Activated CD4-positive, alpha-beta T cell treated with anti-CD3 and anti-CD28 coated beads, Interleukin-2, amount 10 ng/mL, durations not matched to agents 7 days and 5 days (primary cell): ENCODE measurements around the gene ZFP62. TPM values are rescaled to one million over a fixed set of nuclear protein-coding genes. Genes with fewer than 3 reads are reported as not detected.

Experiments used
- CTCF ChIA-PET: fragments of 350-600 bp; sonication (Branson Sonifier 250); formaldehyde crosslinking; loops from one replicate; lab custom pipeline; 2021; ENCODE audit warnings: antibody characterized with exemption; lab: Charles Lee
- POLR2A ChIA-PET: fragments of 350-600 bp; sonication (Branson Sonifier 250); formaldehyde crosslinking; loops from one replicate; lab custom pipeline; 2021; ENCODE audit warnings: antibody characterized with exemption; lab: Charles Lee
- DNase-seq: peaks from one replicate; pipeline ENCODE4 v3.0.0-alpha.2; 2020
- H3K27ac Mint-ChIP-seq: one replicate; pipeline ENCODE4 v1.8.0; 2021; ENCODE audit warnings: mild to moderate bottlenecking, moderate library complexity, mixed read lengths
- H3K27me3 Mint-ChIP-seq: one replicate; pipeline ENCODE4 v1.8.0; 2021; ENCODE audit warnings: mixed read lengths
- H3K36me3 Mint-ChIP-seq: one replicate; pipeline ENCODE4 v1.8.0; 2021; ENCODE audit warnings: low read depth, mixed read lengths
- H3K4me1 Mint-ChIP-seq: one replicate; pipeline ENCODE4 v1.8.0; 2021; ENCODE audit warnings: mixed read lengths
- H3K4me3 Mint-ChIP-seq: one replicate; pipeline ENCODE4 v1.8.0; 2021; ENCODE audit warnings: mild to moderate bottlenecking, moderate library complexity, mixed read lengths
- H3K9me3 Mint-ChIP-seq: one replicate; pipeline ENCODE4 v1.8.0; 2021; ENCODE audit warnings: mixed read lengths
- total RNA-seq, 2 experiments: library from RNA; stranded (reverse); gene quantifications; one replicate each; pipeline ENCODE4 v1.2.3, GENCODE V29; 2021

ZFP62 gene
- total RNA-seq, 2 experiments from 2014 or later = 35.6 to 36.5 TPM

DNA sequence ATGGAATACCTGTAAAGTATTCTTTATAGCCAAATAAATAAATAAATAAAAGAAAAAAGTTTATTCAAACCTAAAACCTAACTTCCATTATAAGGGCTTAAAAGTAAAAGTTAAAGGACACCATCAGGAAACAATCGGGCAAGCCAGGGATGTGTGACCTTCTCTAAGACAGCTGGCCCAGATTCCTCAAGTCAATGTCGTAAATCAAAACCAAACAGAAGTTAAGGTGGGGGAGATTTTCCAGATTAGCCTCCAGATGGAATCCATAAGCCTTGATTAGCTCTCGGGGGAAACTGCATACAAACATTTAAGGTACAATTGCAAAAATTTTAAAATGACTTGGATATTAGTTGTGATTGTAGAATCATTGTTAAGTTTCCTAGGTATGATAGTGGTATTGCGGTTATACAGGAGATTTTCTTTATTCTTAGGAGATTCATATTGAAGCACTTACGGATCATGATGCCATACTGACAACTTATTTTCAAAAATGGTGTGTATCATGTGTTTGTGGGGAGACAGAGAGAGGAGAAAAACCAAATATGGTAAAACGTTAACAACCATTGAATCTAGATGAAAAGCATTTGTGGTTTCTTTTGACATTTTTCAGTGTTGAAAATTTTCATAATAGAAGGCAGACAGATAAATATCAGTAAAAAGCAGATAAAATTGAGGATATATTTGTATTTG, 37.0 kb downstream of the ZFP62 start:
- peaks cover 37% of the 10 kb centered on the region for H3K4me1 Mint-ChIP-seq
- ChIA-PET CTCF (interaction anchor here (1.1 to 1.5 kb wide), 3 partner anchors 12 to 427 kb away, joined by 3 to 5 read pairs (median 3); no protein-coding TSS in a partner anchor), POLR2A (interaction anchor here (1.1 kb wide), 1 partner anchor 14 kb away, joined by 3 read pairs; no protein-coding TSS in a partner anchor)

DNA sequence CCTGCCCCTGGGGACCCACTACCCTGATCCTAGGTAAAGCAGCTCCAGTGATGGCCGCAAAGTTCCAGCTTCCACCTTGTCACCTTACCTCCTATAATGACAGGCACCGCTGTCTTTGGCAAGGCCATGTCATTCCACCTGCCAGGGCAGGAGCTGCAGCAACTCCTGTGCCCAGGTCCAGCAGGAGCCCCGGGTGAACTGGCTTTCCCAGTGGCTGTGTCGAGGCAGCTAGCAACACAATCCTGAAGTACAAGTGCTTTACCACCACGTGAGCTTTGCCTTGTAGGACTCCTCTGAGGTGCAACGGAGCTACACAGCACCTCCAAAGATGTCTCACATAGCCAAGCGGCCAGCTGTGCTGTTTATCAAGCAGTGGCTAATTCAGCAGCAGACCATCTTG, 37.7 kb downstream of the ZFP62 start:
- H3K27ac Mint-ChIP-seq = no peak overlapping the region
- no peaks in the 10 kb centered on the region for H3K9me3 Mint-ChIP-seq
- DNase-seq = no peak
- peaks cover 36% of the 10 kb centered on the region for H3K4me1 Mint-ChIP-seq
- POLR2A ChIA-PET = no interaction called here
- H3K36me3 Mint-ChIP-seq = peaks cover 5% of the 10 kb centered on the region
- no peaks in the 10 kb centered on the region for H3K27me3 Mint-ChIP-seq
- CTCF ChIA-PET = interaction anchor here (1.1 kb wide), 1 partner anchor 12 kb away, joined by 3 read pairs; no protein-coding TSS in a partner anchor
- no peak overlapping the region for H3K4me3 Mint-ChIP-seq

More for the DNA sequence above, 37.0 kb downstream of the ZFP62 start:
- H3K36me3 Mint-ChIP-seq = peaks cover 11% of the 10 kb centered on the region
- H3K27ac Mint-ChIP-seq = peak overlapping the region; percentile 65
- no peak for DNase-seq
- H3K9me3 Mint-ChIP-seq = no peaks in the 10 kb centered on the region
- H3K27me3 Mint-ChIP-seq = no peaks in the 10 kb centered on the region
- no peak overlapping the region for H3K4me3 Mint-ChIP-seq

GRCh38 chr5:180821538-180821937, 39.5 kb downstream of the ZFP62 start:
- POLR2A ChIA-PET = no interaction called here
- H3K9me3 Mint-ChIP-seq = no peaks in the 10 kb centered on the region
- no peak for DNase-seq
- CTCF ChIA-PET = interaction anchor here (1.0 to 2.0 kb wide), 2 partner anchors 9 to 22 kb away, joined by 3 to 5 read pairs; no protein-coding TSS in a partner anchor
- H3K36me3 Mint-ChIP-seq = peaks cover 2% of the 10 kb centered on the region
- no peaks in the 10 kb centered on the region for H3K27me3 Mint-ChIP-seq
- no peak overlapping the region for H3K27ac Mint-ChIP-seq
- H3K4me3 Mint-ChIP-seq = no peak overlapping the region
- H3K4me1 Mint-ChIP-seq = peaks cover 46% of the 10 kb centered on the region

GRCh38 chr5:180820788-180821321, 40.2 kb downstream of the ZFP62 start:
- Mint-ChIP-seq H3K4me1 (peaks cover 45% of the 10 kb centered on the region), H3K27ac (no peak overlapping the region), H3K9me3 (no peaks in the 10 kb centered on the region), H3K27me3 (no peaks in the 10 kb centered on the region), H3K36me3 (no peaks in the 10 kb centered on the region), H3K4me3 (no peak overlapping the region)
- CTCF ChIA-PET = interaction anchor here (1.0 to 2.0 kb wide), 2 partner anchors 9 to 21 kb away, joined by 3 to 5 read pairs; no protein-coding TSS in a partner anchor
- DNase-seq = no peak
- POLR2A ChIA-PET = no interaction called here

DNA sequence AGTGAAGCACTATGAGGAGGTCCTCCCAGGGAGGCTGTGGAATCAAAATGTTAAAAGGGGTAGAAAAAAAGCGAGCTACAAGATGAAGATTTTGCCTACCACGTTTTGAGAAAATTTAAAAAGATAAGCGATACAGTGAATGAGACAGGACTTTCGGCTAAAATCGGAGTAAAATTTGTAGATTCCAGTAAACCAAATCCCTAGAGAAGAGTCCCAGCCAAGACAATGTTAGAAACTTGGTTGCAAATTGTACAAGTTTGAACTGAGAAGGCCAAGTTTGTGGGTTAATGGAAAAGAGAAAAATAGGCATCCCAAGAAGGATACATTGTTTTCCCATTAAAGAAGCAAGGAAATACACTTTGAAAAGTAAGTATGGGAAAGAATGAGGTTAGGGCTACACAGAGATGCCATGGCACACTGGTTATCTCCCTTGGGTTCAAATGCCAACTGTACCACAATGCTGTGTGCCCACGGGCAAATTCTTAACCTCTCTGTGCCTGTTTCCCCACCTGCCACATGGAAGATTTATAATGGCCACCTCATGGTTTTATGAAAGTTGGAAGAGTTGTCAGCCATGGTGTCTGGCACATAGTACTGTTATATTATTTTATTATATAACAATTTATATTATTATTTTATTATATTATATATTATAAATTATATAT, 42.3 kb downstream of the ZFP62 start:
- no peak overlapping the region for H3K27ac Mint-ChIP-seq
- DNase-seq = no peak
- no peaks in the 10 kb centered on the region for H3K36me3 Mint-ChIP-seq
- CTCF ChIA-PET = interaction anchor here (0.9 to 1.1 kb wide), 3 partner anchors 8 to 333 kb away, joined by 3 to 4 read pairs (median 4); no protein-coding TSS in a partner anchor
- no peaks in the 10 kb centered on the region for H3K9me3 Mint-ChIP-seq
- no peak overlapping the region for H3K4me3 Mint-ChIP-seq
- POLR2A ChIA-PET = no interaction called here
- peaks cover 39% of the 10 kb centered on the region for H3K4me1 Mint-ChIP-seq
- H3K27me3 Mint-ChIP-seq = no peaks in the 10 kb centered on the region

DNA sequence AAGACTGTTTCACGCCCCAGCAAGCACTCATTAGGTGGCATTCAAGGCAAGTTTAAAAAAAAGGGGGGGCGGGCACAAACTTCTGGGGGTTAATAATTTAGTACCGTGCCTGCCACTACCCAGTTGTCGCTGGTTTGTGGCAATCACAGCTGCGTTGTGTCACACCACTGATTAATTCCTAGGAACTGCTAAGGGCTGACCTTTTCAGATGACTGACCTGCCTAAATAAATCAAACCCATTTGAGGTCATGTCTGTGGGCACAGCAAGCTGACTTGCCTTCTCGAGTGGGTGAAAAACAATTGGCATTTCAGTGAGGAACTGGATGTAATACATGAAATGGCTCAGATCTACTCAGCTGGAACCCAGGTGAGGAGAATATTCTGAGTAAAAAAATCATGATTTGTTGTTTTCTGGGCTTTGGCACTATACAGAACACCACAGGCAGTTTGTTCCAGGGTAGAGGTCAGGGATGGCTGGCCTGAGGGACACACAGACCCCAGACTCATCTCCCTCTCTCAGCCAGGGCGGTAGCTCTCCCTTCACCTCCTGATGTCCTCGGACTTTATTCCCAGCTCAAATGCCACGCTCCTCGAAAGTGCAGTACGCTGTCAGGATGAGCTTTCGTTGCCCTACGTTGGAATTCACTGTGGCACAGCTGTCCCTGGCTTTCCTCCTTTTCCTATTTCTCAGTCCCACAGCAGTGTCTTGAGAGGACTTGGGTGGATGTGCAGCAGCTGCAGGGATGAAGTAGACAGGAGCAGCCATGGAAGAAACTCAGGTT, 43.0 kb downstream of the ZFP62 start:
- POLR2A ChIA-PET = no interaction called here
- no peak overlapping the region for H3K27ac Mint-ChIP-seq
- H3K27me3 Mint-ChIP-seq = no peaks in the 10 kb centered on the region
- no peaks in the 10 kb centered on the region for H3K36me3 Mint-ChIP-seq
- H3K4me3 Mint-ChIP-seq = no peak overlapping the region
- CTCF ChIA-PET = interaction anchor here (0.5 to 1.1 kb wide), 4 partner anchors 8 to 334 kb away, joined by 3 to 4 read pairs (median 4); no protein-coding TSS in a partner anchor
- no peaks in the 10 kb centered on the region for H3K9me3 Mint-ChIP-seq
- peaks cover 40% of the 10 kb centered on the region for H3K4me1 Mint-ChIP-seq
- DNase-seq = no peak

DNA sequence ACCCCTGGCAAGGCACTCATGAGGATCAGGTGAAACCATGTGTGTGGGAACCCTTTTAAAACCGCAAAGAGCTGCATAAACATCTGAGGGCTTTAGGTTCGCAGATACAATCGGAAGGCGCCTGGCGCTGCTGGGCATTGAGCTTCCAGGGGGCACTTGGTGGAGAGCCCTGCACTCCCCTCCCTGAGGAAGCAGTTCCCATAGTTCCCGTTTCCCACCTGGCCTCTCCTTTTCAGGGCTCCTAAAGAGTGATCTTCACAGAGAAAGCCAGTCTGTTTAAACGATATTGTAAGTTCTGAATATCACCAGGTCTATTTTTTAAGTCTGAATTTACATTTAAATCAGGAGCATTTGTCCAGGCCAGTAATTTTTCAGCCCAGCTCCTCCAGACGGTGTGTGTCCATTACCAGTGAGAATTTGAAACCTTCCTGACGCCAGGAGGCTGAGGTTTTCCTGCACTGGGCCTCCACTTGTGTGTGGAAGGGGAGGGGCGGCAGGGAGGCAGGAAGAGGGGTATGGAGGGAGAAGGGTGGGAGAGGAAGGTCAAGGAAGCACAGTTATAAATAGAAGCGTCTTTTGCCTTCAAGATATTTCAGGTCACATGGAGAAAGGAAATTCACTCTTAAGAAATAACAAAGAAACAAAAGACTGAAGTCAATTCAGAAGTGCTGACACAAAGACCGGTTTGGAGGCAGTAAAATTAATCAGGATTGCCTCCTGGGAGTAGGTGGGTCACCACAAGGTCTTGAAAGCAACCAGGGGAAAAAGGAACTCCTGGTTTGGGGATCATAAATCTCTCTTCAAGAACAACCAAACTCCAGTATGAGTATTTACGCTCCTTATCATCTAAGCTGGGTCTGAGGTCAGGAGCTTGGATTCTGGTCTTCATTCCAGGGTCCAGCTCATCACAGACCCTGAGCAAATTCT, 44.2 kb downstream of the ZFP62 start:
- POLR2A ChIA-PET = no interaction called here
- H3K4me3 Mint-ChIP-seq = no peak overlapping the region
- DNase-seq = peak; percentile 30
- no peaks in the 10 kb centered on the region for H3K27me3 Mint-ChIP-seq
- no peaks in the 10 kb centered on the region for H3K9me3 Mint-ChIP-seq
- H3K27ac Mint-ChIP-seq = no peak overlapping the region
- no peaks in the 10 kb centered on the region for H3K36me3 Mint-ChIP-seq
- CTCF ChIA-PET = interaction anchor here (0.5 to 1.2 kb wide), 5 partner anchors 10 to 333 kb away, joined by 3 to 5 read pairs (median 3); no protein-coding TSS in a partner anchor
- peaks cover 48% of the 10 kb centered on the region for H3K4me1 Mint-ChIP-seq

DNA sequence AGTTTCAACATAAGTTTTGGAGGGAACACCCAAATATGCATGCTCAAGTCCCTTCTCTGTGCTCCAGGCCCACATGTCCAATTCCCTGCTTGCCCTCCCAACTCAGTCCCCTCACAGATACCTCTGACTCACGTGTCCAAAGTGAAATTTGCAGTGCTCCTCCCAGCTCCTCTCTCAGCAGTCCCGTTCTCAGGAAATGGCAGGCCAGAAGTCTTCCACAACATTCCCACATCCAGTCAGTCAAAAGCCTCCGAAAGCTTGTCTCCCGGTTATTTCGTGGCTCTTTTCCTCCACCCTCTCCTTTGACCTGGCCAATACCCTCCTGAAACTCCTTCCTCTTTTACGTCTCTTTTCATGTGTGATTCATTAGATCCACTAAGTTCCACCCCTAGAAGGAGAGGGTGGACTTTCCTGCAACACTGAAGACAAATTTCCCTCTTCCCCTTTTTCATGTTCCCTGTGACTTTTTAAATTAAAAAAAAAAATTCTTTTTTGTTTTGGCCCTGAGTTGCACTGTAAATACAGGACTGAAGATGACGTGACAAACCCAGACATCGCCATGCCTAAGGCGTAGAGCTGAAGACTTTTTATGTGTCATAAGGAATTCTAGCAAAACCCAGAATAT, 45.7 kb downstream of the ZFP62 start:
- no peaks in the 10 kb centered on the region for H3K9me3 Mint-ChIP-seq
- no peak overlapping the region for H3K4me3 Mint-ChIP-seq

DNA sequence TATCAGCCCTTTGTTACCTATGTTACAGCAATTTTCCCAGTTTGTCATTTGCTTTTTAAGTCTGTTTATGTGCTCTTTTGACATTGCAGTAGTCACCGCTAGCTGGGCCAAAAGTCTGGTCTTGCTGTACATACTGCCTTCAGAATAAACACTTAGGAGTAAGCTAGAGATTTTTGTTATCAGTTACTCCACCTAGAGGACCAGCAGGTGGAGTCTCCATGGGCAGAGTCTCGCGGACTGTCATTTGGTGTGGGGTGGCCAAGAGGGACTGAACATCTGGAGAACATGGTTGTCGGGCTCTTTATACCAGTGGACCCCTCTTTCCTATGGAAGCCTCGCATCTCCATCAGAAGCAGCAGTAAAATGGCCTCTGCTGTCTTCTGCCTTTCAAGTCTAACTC, 47.7 kb downstream of the ZFP62 start:
- no peaks in the 10 kb centered on the region for H3K27me3 Mint-ChIP-seq
- CTCF ChIA-PET = interaction anchor here (1.1 to 2.1 kb wide), 2 partner anchors 18 to 48 kb away, joined by 3 to 7 read pairs; partner anchors contain the start of gene ZFP62
- H3K4me1 Mint-ChIP-seq = peaks cover 56% of the 10 kb centered on the region
- POLR2A ChIA-PET = no interaction called here
- H3K4me3 Mint-ChIP-seq = no peak overlapping the region
- no peak overlapping the region for H3K27ac Mint-ChIP-seq
- no peaks in the 10 kb centered on the region for H3K9me3 Mint-ChIP-seq
- no peak for DNase-seq
- H3K36me3 Mint-ChIP-seq = peaks cover under 1% of the 10 kb centered on the region

More for the DNA sequence above, 45.7 kb downstream of the ZFP62 start:
- Mint-ChIP-seq H3K27me3 (no peaks in the 10 kb centered on the region), H3K4me1 (peaks cover 51% of the 10 kb centered on the region), H3K27ac (no peak overlapping the region), H3K36me3 (no peaks in the 10 kb centered on the region)
- POLR2A ChIA-PET = no interaction called here
- CTCF ChIA-PET = interaction anchor here (1.1 kb wide), 2 partner anchors 12 to 47 kb away, joined by 3 read pairs; no protein-coding TSS in a partner anchor
- no peak for DNase-seq

GRCh38 chr5:180811623-180812124, 49.4 kb downstream of the ZFP62 start:
- no peak for DNase-seq
- H3K36me3 Mint-ChIP-seq = peaks cover 18% of the 10 kb centered on the region
- H3K4me1 Mint-ChIP-seq = peaks cover 65% of the 10 kb centered on the region
- H3K27ac Mint-ChIP-seq = peak overlapping the region; percentile 100
- CTCF ChIA-PET = interaction anchor here (0.9 to 1.6 kb wide), 3 partner anchors 12 to 48 kb away, joined by 3 to 5 read pairs (median 3); no protein-coding TSS in a partner anchor
- POLR2A ChIA-PET = no interaction called here
- H3K9me3 Mint-ChIP-seq = no peaks in the 10 kb centered on the region
- H3K27me3 Mint-ChIP-seq = no peaks in the 10 kb centered on the region
- peak overlapping the region; percentile 81 for H3K4me3 Mint-ChIP-seq
